HEK293 (cell line): Measurements from ENCODE around the gene HHEX.

Experiments
- CTCF ChIP-seq: fragments of 450-650 bp; formaldehyde crosslinking; IDR thresholded peaks from 2 replicates; pipeline ENCODE4 v1.5.1; 2016; ENCODE audit warnings: missing biosample characterization, missing genetic modification characterization
- EGR2 ChIP-seq: fragments of 450-650 bp; formaldehyde crosslinking; IDR thresholded peaks from 2 replicates; pipeline ENCODE4 v1.5.1; 2016; ENCODE audit warnings: low read depth, missing biosample characterization, missing genetic modification characterization
- ZBTB8A ChIP-seq: fragments of 450-650 bp; formaldehyde crosslinking; IDR thresholded peaks from 2 replicates; pipeline ENCODE4 v1.5.1; 2016; ENCODE audit warnings: missing biosample characterization, missing genetic modification characterization
- ZFP69B ChIP-seq: fragments of 450-650 bp; formaldehyde crosslinking; IDR thresholded peaks from 2 replicates; pipeline ENCODE4 v1.5.1; 2016; ENCODE audit warnings: missing biosample characterization, missing genetic modification characterization
- ZNF350 ChIP-seq: fragments of 450-650 bp; formaldehyde crosslinking; IDR thresholded peaks from 2 replicates; pipeline ENCODE4 v1.5.0; 2017; ENCODE audit warnings: missing biosample characterization, mild to moderate bottlenecking, missing genetic modification characterization
- ZNF394 ChIP-seq: fragments of 450-650 bp; formaldehyde crosslinking; IDR thresholded peaks from 2 replicates; pipeline ENCODE4 v1.5.1; 2016; ENCODE audit warnings: missing biosample characterization, missing genetic modification characterization, mild to moderate bottlenecking, moderate library complexity, borderline replicate concordance
- ZNF426 ChIP-seq: fragments of 450-650 bp; formaldehyde crosslinking; IDR thresholded peaks from 2 replicates; pipeline ENCODE4 v1.5.1; 2017; ENCODE audit warnings: missing biosample characterization, missing genetic modification characterization, mild to moderate bottlenecking, inconsistent platforms, moderate library complexity
- ZNF530 ChIP-seq: fragments of 450-650 bp; formaldehyde crosslinking; IDR thresholded peaks from 2 replicates; pipeline ENCODE4 v1.5.1; 2016; ENCODE audit warnings: low read depth, missing biosample characterization, missing genetic modification characterization
- ZNF549 ChIP-seq: fragments of 450-650 bp; IDR thresholded peaks from 2 replicates; pipeline ENCODE4 v1.5.1; 2018; ENCODE audit warnings: missing biosample characterization, missing genetic modification characterization, mild to moderate bottlenecking, inconsistent platforms, moderate library complexity
- ZNF777 ChIP-seq: fragments of 450-650 bp; formaldehyde crosslinking; IDR thresholded peaks from 2 replicates; pipeline ENCODE4 v1.5.1; 2017; ENCODE audit warnings: missing biosample characterization, missing genetic modification characterization, borderline replicate concordance
- TF ChIP-seq, protein P1 (sequence below): fragments of 450-650 bp; formaldehyde crosslinking; IDR thresholded peaks from 2 replicates; pipeline ENCODE4 v1.5.1; 2016; ENCODE audit warnings: missing biosample characterization, missing genetic modification characterization, borderline replicate concordance
- TF ChIP-seq, protein P2 (sequence below): fragments of 450-650 bp; formaldehyde crosslinking; IDR thresholded peaks from 2 replicates; pipeline ENCODE4 v1.5.1; 2016; ENCODE audit warnings: missing biosample characterization, missing genetic modification characterization

DNA sequence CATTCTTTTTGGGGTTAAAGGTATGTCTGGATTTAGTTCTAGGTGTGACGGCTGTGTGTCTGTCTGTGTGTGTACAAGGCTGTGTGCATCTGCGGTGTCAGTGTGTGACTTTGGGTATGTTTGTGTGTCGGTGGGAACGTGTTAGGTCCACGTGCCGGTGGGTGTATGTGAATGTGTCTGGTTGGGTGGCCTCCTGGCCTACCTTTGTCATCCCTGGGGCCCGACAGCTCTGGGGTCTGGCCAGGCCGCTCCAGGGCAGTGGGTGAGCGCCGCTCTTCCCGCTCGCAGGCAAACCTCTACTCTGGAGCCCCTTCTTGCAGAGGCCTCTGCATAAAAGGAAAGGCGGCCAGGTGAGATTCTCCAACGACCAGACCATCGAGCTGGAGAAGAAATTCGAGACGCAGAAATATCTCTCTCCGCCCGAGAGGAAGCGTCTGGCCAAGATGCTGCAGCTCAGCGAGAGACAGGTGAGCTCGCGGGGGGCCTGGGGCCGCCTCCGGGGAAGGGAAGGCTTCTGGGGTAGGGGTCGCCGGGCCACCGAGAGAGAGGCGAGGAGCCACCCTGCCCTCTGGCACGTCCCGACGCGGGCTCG lies 2.4 kb downstream of the HHEX start:
- TF ChIP-seq CTCF (tag by site-specific recombination) (no peak), ZNF394 (no peak), ZNF777 (tag by site-specific recombination) (no peak), ZNF549 (tag by site-specific recombination) (no peak), EGR2 (tag by site-specific recombination) (no peak), ZNF530 (tag by site-specific recombination) (no peak), ZFP69B (no peak), ZNF426 (no peak), ZBTB8A (tag by site-specific recombination) (no peak), ZNF350 (tag by site-specific recombination) (no peak)
- TF ChIP-seq, protein P1, sequence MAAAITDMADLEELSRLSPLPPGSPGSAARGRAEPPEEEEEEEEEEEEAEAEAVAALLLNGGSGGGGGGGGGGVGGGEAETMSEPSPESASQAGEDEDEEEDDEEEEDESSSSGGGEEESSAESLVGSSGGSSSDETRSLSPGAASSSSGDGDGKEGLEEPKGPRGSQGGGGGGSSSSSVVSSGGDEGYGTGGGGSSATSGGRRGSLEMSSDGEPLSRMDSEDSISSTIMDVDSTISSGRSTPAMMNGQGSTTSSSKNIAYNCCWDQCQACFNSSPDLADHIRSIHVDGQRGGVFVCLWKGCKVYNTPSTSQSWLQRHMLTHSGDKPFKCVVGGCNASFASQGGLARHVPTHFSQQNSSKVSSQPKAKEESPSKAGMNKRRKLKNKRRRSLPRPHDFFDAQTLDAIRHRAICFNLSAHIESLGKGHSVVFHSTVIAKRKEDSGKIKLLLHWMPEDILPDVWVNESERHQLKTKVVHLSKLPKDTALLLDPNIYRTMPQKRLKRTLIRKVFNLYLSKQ (tag by site-specific recombination), result no peak
- TF ChIP-seq, protein P2, sequence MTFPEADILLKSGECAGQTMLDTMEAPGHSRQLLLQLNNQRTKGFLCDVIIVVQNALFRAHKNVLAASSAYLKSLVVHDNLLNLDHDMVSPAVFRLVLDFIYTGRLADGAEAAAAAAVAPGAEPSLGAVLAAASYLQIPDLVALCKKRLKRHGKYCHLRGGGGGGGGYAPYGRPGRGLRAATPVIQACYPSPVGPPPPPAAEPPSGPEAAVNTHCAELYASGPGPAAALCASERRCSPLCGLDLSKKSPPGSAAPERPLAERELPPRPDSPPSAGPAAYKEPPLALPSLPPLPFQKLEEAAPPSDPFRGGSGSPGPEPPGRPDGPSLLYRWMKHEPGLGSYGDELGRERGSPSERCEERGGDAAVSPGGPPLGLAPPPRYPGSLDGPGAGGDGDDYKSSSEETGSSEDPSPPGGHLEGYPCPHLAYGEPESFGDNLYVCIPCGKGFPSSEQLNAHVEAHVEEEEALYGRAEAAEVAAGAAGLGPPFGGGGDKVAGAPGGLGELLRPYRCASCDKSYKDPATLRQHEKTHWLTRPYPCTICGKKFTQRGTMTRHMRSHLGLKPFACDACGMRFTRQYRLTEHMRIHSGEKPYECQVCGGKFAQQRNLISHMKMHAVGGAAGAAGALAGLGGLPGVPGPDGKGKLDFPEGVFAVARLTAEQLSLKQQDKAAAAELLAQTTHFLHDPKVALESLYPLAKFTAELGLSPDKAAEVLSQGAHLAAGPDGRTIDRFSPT (tag by site-specific recombination), result no peak
